T-helper 1 cell treated with Interleukin-12 subunit alpha and Interleukin-12 subunit beta and Interleukin-4 antibody, amounts not matched to agents 30 μg/mL and 1 μg/mL, for 36 hours (primary cell): Measurements from ENCODE around the gene XDH.

Experiments used
- H3K27ac Mint-ChIP-seq: one replicate; pipeline ENCODE4 v1.8.0; 2021; ENCODE audit warnings: mild to moderate bottlenecking, mixed read lengths
- H3K27me3 Mint-ChIP-seq: one replicate; pipeline ENCODE4 v1.8.0; 2021; ENCODE audit warnings: low read depth, mixed read lengths
- H3K36me3 Mint-ChIP-seq: one replicate; pipeline ENCODE4 v1.8.0; 2021; ENCODE audit warnings: low read depth, mixed read lengths
- H3K4me1 Mint-ChIP-seq: one replicate; pipeline ENCODE4 v1.8.0; 2021; ENCODE audit warnings: low read depth, mixed read lengths
- H3K4me3 Mint-ChIP-seq: one replicate; pipeline ENCODE4 v1.8.0; 2021; ENCODE audit warnings: mild to moderate bottlenecking, moderate library complexity, mixed read lengths
- H3K9me3 Mint-ChIP-seq: one replicate; pipeline ENCODE4 v1.8.0; 2021; ENCODE audit warnings: mixed read lengths

XDH gene

GRCh38 chr2:31365834-31366505, 48.6 kb downstream of the XDH start:
- H3K36me3 Mint-ChIP-seq: no peaks in the 10 kb centered on the region
- H3K4me3 Mint-ChIP-seq: no peak overlapping the region
- peaks cover 14% of the 10 kb centered on the region for H3K27me3 Mint-ChIP-seq
- no peak overlapping the region for H3K27ac Mint-ChIP-seq
- no peaks in the 10 kb centered on the region for H3K9me3 Mint-ChIP-seq
- H3K4me1 Mint-ChIP-seq: no peaks in the 10 kb centered on the region

GRCh38 chr2:31365348-31365747, 49.2 kb downstream of the XDH start:
- Mint-ChIP-seq H3K9me3 (no peaks in the 10 kb centered on the region), H3K27ac (no peak overlapping the region), H3K4me3 (no peak overlapping the region), H3K4me1 (no peaks in the 10 kb centered on the region), H3K36me3 (no peaks in the 10 kb centered on the region), H3K27me3 (peaks cover 20% of the 10 kb centered on the region)

- Mint-ChIP-seq H3K9me3 (no peaks in the 10 kb centered on the region), H3K27ac (no peak overlapping the region), H3K27me3 (peaks cover 21% of the 10 kb centered on the region), H3K36me3 (no peaks in the 10 kb centered on the region), H3K4me1 (no peaks in the 10 kb centered on the region), H3K4me3 (no peak overlapping the region)
Measured at GRCh38 chr2:31363956-31364750, 50.4 kb downstream of the XDH start.

- Mint-ChIP-seq H3K36me3 (no peaks in the 10 kb centered on the region), H3K4me3 (no peak overlapping the region), H3K9me3 (no peaks in the 10 kb centered on the region), H3K27ac (no peak overlapping the region), H3K4me1 (no peaks in the 10 kb centered on the region), H3K27me3 (peaks cover 26% of the 10 kb centered on the region)
Measured at GRCh38 chr2:31362581-31362980, 52.0 kb downstream of the XDH start.

GRCh38 chr2:31359229-31359628, 55.3 kb downstream of the XDH start:
- Mint-ChIP-seq H3K36me3 (no peaks in the 10 kb centered on the region), H3K4me1 (no peaks in the 10 kb centered on the region), H3K27me3 (peaks cover 53% of the 10 kb centered on the region), H3K4me3 (no peak overlapping the region), H3K27ac (no peak overlapping the region), H3K9me3 (no peaks in the 10 kb centered on the region)

- H3K27ac Mint-ChIP-seq: no peak overlapping the region
Measured at GRCh38 chr2:31354837-31355236, 59.7 kb downstream of the XDH start.

GRCh38 chr2:31353179-31353578, 61.4 kb downstream of the XDH start:
- Mint-ChIP-seq H3K4me1 (no peaks in the 10 kb centered on the region), H3K36me3 (no peaks in the 10 kb centered on the region), H3K9me3 (no peaks in the 10 kb centered on the region), H3K4me3 (no peak overlapping the region), H3K27ac (no peak overlapping the region), H3K27me3 (peaks cover 53% of the 10 kb centered on the region)

More at GRCh38 chr2:31354837-31355236, 59.7 kb downstream of the XDH start:
- Mint-ChIP-seq H3K27me3 (peaks cover 57% of the 10 kb centered on the region), H3K9me3 (no peaks in the 10 kb centered on the region), H3K4me3 (no peak overlapping the region), H3K4me1 (no peaks in the 10 kb centered on the region), H3K36me3 (no peaks in the 10 kb centered on the region)

- Mint-ChIP-seq H3K4me1 (no peaks in the 10 kb centered on the region), H3K4me3 (no peak overlapping the region), H3K27me3 (peaks cover 25% of the 10 kb centered on the region)
Measured at GRCh38 chr2:31349684-31350083, 64.9 kb downstream of the XDH start.

GRCh38 chr2:31349160-31349559, 65.4 kb downstream of the XDH start:
- Mint-ChIP-seq H3K4me3 (no peak overlapping the region), H3K27me3 (peaks cover 22% of the 10 kb centered on the region), H3K36me3 (no peaks in the 10 kb centered on the region), H3K9me3 (no peaks in the 10 kb centered on the region), H3K27ac (no peak overlapping the region), H3K4me1 (no peaks in the 10 kb centered on the region)

More at GRCh38 chr2:31349684-31350083, 64.9 kb downstream of the XDH start:
- Mint-ChIP-seq H3K27ac (no peak overlapping the region), H3K9me3 (no peaks in the 10 kb centered on the region), H3K36me3 (no peaks in the 10 kb centered on the region)

- H3K36me3 Mint-ChIP-seq: no peaks in the 10 kb centered on the region
- no peak overlapping the region for H3K27ac Mint-ChIP-seq
- H3K27me3 Mint-ChIP-seq: peaks cover 18% of the 10 kb centered on the region
- no peaks in the 10 kb centered on the region for H3K9me3 Mint-ChIP-seq
- no peaks in the 10 kb centered on the region for H3K4me1 Mint-ChIP-seq
- H3K4me3 Mint-ChIP-seq: no peak overlapping the region
Measured at GRCh38 chr2:31348618-31349017, 65.9 kb downstream of the XDH start.

GRCh38 chr2:31347750-31348149, 66.8 kb downstream of the XDH start:
- Mint-ChIP-seq H3K9me3 (no peaks in the 10 kb centered on the region), H3K36me3 (no peaks in the 10 kb centered on the region), H3K27me3 (peaks cover 16% of the 10 kb centered on the region), H3K4me3 (no peak overlapping the region), H3K27ac (no peak overlapping the region), H3K4me1 (no peaks in the 10 kb centered on the region)

- Mint-ChIP-seq H3K9me3 (no peaks in the 10 kb centered on the region), H3K36me3 (no peaks in the 10 kb centered on the region), H3K27ac (no peak overlapping the region), H3K4me3 (no peak overlapping the region), H3K27me3 (peaks cover 13% of the 10 kb centered on the region), H3K4me1 (no peaks in the 10 kb centered on the region)
Measured at GRCh38 chr2:31347319-31347718, 67.2 kb downstream of the XDH start.

GRCh38 chr2:31344447-31344846, 70.1 kb downstream of the XDH start:
- no peak overlapping the region for H3K4me3 Mint-ChIP-seq
- H3K27ac Mint-ChIP-seq: no peak overlapping the region
- no peaks in the 10 kb centered on the region for H3K9me3 Mint-ChIP-seq
- no peaks in the 10 kb centered on the region for H3K4me1 Mint-ChIP-seq
- peaks cover 6% of the 10 kb centered on the region for H3K27me3 Mint-ChIP-seq
- H3K36me3 Mint-ChIP-seq: no peaks in the 10 kb centered on the region

GRCh38 chr2:31341351-31341750, 73.2 kb downstream of the XDH start:
- Mint-ChIP-seq H3K9me3 (no peaks in the 10 kb centered on the region), H3K27me3 (peaks cover 6% of the 10 kb centered on the region), H3K4me1 (no peaks in the 10 kb centered on the region), H3K36me3 (no peaks in the 10 kb centered on the region), H3K4me3 (no peak overlapping the region), H3K27ac (no peak overlapping the region)

GRCh38 chr2:31339696-31340095, 74.8 kb downstream of the XDH start:
- Mint-ChIP-seq H3K27me3 (peaks cover 11% of the 10 kb centered on the region), H3K4me1 (no peaks in the 10 kb centered on the region), H3K4me3 (no peak overlapping the region), H3K36me3 (no peaks in the 10 kb centered on the region), H3K27ac (no peak overlapping the region), H3K9me3 (no peaks in the 10 kb centered on the region)
